ENCODE measurements around the gene CUEDC1. TPM values are rescaled to one million over a fixed set of nuclear protein-coding genes. Genes with fewer than 3 reads are reported as not detected.

Gene CUEDC1
- total RNA-seq, 1 donor from 2014 or later, result 0.29 TPM

DNA sequence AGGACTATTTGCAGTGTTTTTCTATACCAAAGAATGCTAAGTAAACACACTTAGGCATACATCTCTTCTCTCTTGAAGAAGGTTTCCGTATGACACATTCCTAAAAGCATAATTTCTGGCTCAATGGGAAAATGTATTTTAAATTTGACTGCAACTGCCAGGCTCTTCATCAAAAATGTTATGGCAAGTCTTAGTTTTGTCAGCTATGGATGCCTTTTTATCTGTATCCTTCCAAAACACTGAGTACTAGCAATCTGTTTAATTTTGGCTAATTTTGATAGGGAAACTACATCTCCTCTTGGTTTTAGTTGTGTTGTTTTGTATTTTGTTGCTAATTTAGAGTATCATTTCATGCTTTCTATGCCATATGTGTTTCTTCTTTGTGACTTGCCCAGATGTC is 140.8 kb downstream of the CUEDC1 start:
- intact Hi-C loops (cut with micrococcal nuclease), result no loop called here

DNA sequence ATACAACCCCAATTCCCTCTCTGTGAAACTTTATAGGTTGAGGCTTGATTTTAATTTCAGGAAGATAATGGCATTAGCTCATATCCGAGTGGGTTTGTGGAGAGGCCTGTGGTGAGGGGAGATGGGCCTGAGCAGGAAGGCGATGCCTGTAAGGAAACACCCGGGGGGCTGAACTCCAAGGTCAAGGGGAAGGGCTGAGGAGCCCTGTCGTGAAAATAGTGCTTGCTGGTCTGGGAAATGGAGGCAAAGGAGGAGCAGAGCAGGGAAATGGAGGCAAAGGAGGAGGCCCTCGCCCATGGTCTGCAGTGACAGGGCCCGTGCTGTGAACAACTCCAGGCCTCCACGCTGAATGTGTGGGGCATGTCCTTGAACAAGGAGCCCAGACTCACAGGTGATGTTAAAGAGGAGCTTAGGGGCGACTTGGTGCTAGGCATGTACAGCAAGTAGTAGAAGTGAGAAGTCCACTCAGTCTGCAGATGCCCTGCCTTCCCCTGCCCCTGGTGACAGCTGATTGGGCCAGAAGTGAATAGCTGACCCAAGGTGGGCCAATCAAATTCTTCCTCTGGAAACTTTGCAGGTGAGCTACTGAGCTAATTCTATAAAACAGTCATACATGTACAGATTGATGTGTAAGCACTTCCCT is 143.5 kb downstream of the CUEDC1 start:
- intact Hi-C loops (cut with micrococcal nuclease), result no loop called here

Other genes with a start within 250 kb of the CUEDC1 start
- not detected in 2 replicates for gene CCDC182, start 210.1 kb downstream of the CUEDC1 start, total RNA-seq
- 40.5 and 42.3 TPM in 2 replicates for gene MRPS23, start 105.4 kb downstream of the CUEDC1 start, total RNA-seq
- 42.4 and 43.9 TPM in 2 replicates for gene VEZF1, start 32.8 kb upstream of the CUEDC1 start, total RNA-seq
- gene SRSF1, start 51.8 kb upstream of the CUEDC1 start, total RNA-seq, result 357 and 368 TPM in 2 replicates
- 31.0 and 31.9 TPM in 2 replicates for gene DYNLL2, start 128.0 kb upstream of the CUEDC1 start, total RNA-seq
- 0.47 and 0.66 TPM in 2 replicates for gene OR4D1, start 193.0 kb upstream of the CUEDC1 start, total RNA-seq
- gene OR4D2, start 211.6 kb upstream of the CUEDC1 start, total RNA-seq, result not detected in 2 replicates
- gene EPX, start 237.3 kb upstream of the CUEDC1 start, total RNA-seq, result not detected in 2 replicates